HepG2 (cell line): ENCODE measurements around the gene RAD23A. TPM values are rescaled to one million over a fixed set of nuclear protein-coding genes. Genes with fewer than 3 reads are reported as not detected.
A peak's percentile ranks its signal among the peaks of the same experiment; 100 is the strongest.

Source experiments
- FOXK2 ChIP-seq: fragments of 450-650 bp; IDR thresholded peaks from 2 replicates; pipeline ENCODE4 v1.6.1; 2016
- HNRNPK ChIP-seq: fragments of 200-400 bp; formaldehyde crosslinking; IDR thresholded peaks from 2 replicates; pipeline ENCODE4 v1.6.1; 2018; ENCODE audit warnings: low read length, low read depth, moderate library complexity, mild to moderate bottlenecking; ENCODE audit not compliant: poor library complexity, severe bottlenecking
- NPAS2 ChIP-seq: sonication (generic); formaldehyde crosslinking; IDR thresholded peaks from 2 replicates; pipeline ENCODE4 v1.8.0; 2022; ENCODE audit warnings: mild to moderate bottlenecking, missing genetic modification reagents, borderline replicate concordance
- PAX8 ChIP-seq: sonication (generic); formaldehyde crosslinking; IDR thresholded peaks from 2 replicates; pipeline ENCODE4 v1.8.0; 2022; ENCODE audit warnings: mild to moderate bottlenecking, missing genetic modification reagents, borderline replicate concordance
- PCBP2 ChIP-seq: fragments of 200-400 bp; formaldehyde crosslinking; optimal IDR thresholded peaks from 2 replicates; pipeline ENCODE3; 2018; ENCODE audit warnings: low read length, low read depth; ENCODE audit not compliant: poor library complexity, severe bottlenecking
- PPARG ChIP-seq: conservative IDR thresholded peaks from 2 replicates; pipeline ENCODE4 v1.6.1; 2016; ENCODE audit warnings: missing biosample characterization, missing genetic modification reagents
- PRDM15 ChIP-seq: sonication (generic); formaldehyde crosslinking; IDR thresholded peaks from 2 replicates; pipeline ENCODE4 v1.4.0; 2020; ENCODE audit warnings: missing genetic modification reagents
- PRDM4 ChIP-seq: sonication (generic); formaldehyde crosslinking; IDR thresholded peaks from 2 replicates; pipeline ENCODE4 v1.9.0; 2021; ENCODE audit warnings: missing genetic modification reagents, borderline replicate concordance
- THAP11 ChIP-seq: IDR thresholded peaks from 2 replicates; pipeline ENCODE4 v1.6.1; 2016; ENCODE audit warnings: missing biosample characterization, missing genetic modification reagents
- ZBTB20 ChIP-seq: sonication (generic); formaldehyde crosslinking; IDR thresholded peaks from 2 replicates; pipeline ENCODE4 v1.8.1; 2023; ENCODE audit warnings: missing genetic modification reagents, low read depth, mild to moderate bottlenecking, borderline replicate concordance
- ZFP62 ChIP-seq: sonication (generic); formaldehyde crosslinking; IDR thresholded peaks from 2 replicates; pipeline ENCODE4 v1.4.0; 2020; ENCODE audit warnings: missing genetic modification reagents
- ZFY ChIP-seq: sonication (generic); formaldehyde crosslinking; IDR thresholded peaks from 2 replicates; pipeline ENCODE4 v1.4.0; 2020; ENCODE audit warnings: missing genetic modification reagents
- ZIK1 ChIP-seq: sonication (generic); formaldehyde crosslinking; IDR thresholded peaks from 2 replicates; pipeline ENCODE4 v1.5.0; 2020; ENCODE audit warnings: mild to moderate bottlenecking, low read depth, missing genetic modification reagents, borderline replicate concordance
- ZNF574 ChIP-seq: sonication (generic); formaldehyde crosslinking; IDR thresholded peaks from 2 replicates; pipeline ENCODE4 v1.4.0; 2020; ENCODE audit warnings: missing genetic modification reagents
- ZNF766 ChIP-seq: sonication (generic); formaldehyde crosslinking; IDR thresholded peaks from 2 replicates; pipeline ENCODE4 v1.5.0; 2020; ENCODE audit warnings: missing genetic modification reagents, borderline replicate concordance
- ZSCAN31 ChIP-seq: sonication (generic); formaldehyde crosslinking; IDR thresholded peaks from 2 replicates; pipeline ENCODE4 v1.5.0; 2020; ENCODE audit warnings: low read depth, mild to moderate bottlenecking, missing genetic modification reagents
- polyA plus RNA-seq, 8 experiments: library from polyadenylated mRNA; depleted of rRNA in 3 of 8; stranded (reverse) in 7 of 8; unstranded in 1 of 8; fragments of >200 nt; fragmentation: Illumina TruSeq in 4 of 8; extraction: Trizol in 4 of 8; gene quantifications; 2 replicates each; pipeline versions ENCODE4 v1.2.1 to v1.2.3, GENCODE V29; 2011 to 2016; ENCODE audit warnings: low read depth in 4 of 8, missing spikeins in 1 of 8, mixed read lengths in 1 of 8; ENCODE audit not compliant: insufficient read depth in 1 of 8
- total RNA-seq, 5 experiments: library from RNA; depleted of rRNA; stranded (reverse); fragments of >200 nt; fragmentation: Illumina TruSeq; extraction: Trizol; gene quantifications; 2 replicates each; pipeline ENCODE4 v1.2.3, GENCODE V29; 2016; ENCODE audit warnings: low read depth in 1 of 5
- TF ChIP-seq, protein P1 (sequence below): sonication (generic); formaldehyde crosslinking; IDR thresholded peaks from 2 replicates; pipeline ENCODE4 v1.4.0; 2020; ENCODE audit warnings: mild to moderate bottlenecking, missing genetic modification reagents

The RAD23A gene
- total and polyA plus RNA-seq, 2 of the 13 experiments (the other 11 are each of a cell fraction or from before 2014, with no cell fraction given): 42.5 to 54.2 TPM

DNA sequence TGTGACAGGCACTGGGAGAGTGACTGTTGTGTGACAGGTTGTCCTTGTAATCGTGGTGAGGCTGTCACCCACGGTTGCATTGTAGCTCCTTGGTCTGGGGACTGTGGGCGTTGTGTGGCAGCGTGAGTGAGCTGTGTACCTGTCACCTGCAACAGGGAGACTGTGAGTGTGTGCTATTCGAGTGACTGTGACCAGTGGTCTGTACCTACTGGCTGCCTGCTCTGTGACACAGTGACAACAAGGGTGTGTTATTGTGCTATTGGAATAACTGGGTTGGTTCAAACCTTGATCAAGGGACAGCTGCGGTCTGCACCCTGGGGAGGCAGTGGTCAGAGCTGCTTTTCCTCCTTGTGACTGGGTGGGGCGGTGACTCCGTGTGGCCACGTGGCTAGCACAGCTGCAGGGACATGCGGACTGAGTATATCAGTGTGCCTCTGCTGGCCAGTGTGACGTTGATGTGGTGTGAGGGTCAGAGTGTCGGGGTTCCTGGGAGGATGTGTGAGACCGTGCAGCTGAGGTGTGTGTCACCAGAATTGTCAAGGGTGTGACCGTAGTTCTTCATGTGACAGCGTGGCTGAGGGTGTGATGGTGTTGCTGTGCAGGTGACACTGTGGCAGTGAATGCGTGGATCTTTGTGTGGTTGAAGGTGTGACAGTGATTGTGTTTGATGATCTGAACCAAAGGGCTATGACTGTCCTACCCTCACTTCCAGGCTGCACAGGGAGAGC is 39.6 kb downstream of the RAD23A start (continued):
- TF ChIP-seq HNRNPK: no peak
- no peak for TF ChIP-seq PPARG (CRISPR knock-in tag)
- peak; percentile 10; the same call in 1 of the 2 replicates for TF ChIP-seq ZSCAN31 (CRISPR knock-in tag)
- no peak for TF ChIP-seq ZFY (CRISPR knock-in tag)
- TF ChIP-seq PCBP2: no peak
- TF ChIP-seq ZFP62 (CRISPR knock-in tag): no peak
- TF ChIP-seq ZBTB20 (CRISPR knock-in tag): no peak
- TF ChIP-seq PRDM4 (CRISPR knock-in tag): no peak
- no peak for TF ChIP-seq NPAS2 (CRISPR knock-in tag)
- no peak for TF ChIP-seq PRDM15 (CRISPR knock-in tag)
- no peak for TF ChIP-seq PAX8
- TF ChIP-seq, protein P1, sequence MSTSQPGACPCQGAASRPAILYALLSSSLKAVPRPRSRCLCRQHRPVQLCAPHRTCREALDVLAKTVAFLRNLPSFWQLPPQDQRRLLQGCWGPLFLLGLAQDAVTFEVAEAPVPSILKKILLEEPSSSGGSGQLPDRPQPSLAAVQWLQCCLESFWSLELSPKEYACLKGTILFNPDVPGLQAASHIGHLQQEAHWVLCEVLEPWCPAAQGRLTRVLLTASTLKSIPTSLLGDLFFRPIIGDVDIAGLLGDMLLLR (CRISPR knock-in tag): peak; percentile 83
- no peak for TF ChIP-seq ZNF766 (CRISPR knock-in tag)
- TF ChIP-seq ZNF574: peak; percentile 34; the same call in 1 of the 2 replicates
- no peak for TF ChIP-seq THAP11
- TF ChIP-seq FOXK2: peak; percentile 61; the same call in 1 of the 2 replicates
- TF ChIP-seq ZIK1: 0 out of 2 replicates have a peak, but pooled peaks have one; percentile 58
